Esophagus muscularis mucosa (tissue), 4 donors: ENCODE measurements around the gene DUT. TPM values are rescaled to one million over a fixed set of nuclear protein-coding genes. Genes with fewer than 3 reads are reported as not detected.

Source experiments
- DNase-seq: peaks from one replicate; pipeline ENCODE4 v3.0.0-alpha.2; 2017; ENCODE audit errors: extremely low spot score
- H3K27ac ChIP-seq, 4 donors: fragments of 200-600 bp; sonication (generic); replicated peaks in 1 of 4; 1 replicate in 3 of 4; 2 replicates in 1 of 4; pipeline ENCODE4 v1.5.1; 2016 to 2019; ENCODE audit warnings: mild to moderate bottlenecking in 1 of 4
- H3K27me3 ChIP-seq, 4 donors: fragments of 200-600 bp; sonication (generic); one replicate each; pipeline versions ENCODE4 v1.5.1 to v1.6.0; 2016 to 2019
- H3K36me3 ChIP-seq, 4 donors: fragments of 200-600 bp; sonication (generic); one replicate each; pipeline ENCODE4 v1.5.1; 2016 to 2019
- H3K4me1 ChIP-seq, 4 donors: fragments of 200-600 bp; sonication (generic); one replicate each; pipeline ENCODE4 v1.5.1; 2016 to 2019
- H3K4me3 ChIP-seq, 4 donors: fragments of 200-600 bp; sonication (generic); 1 replicate in 2 of 4; 2 replicates in 2 of 4; pipeline ENCODE4 v1.5.1; 2016 to 2019; ENCODE audit warnings: mild to moderate bottlenecking in 4 of 4, moderate library complexity in 1 of 4
- H3K9me3 ChIP-seq, 4 donors: fragments of 200-600 bp; sonication (generic); 1 replicate in 3 of 4; 2 replicates in 1 of 4; pipeline ENCODE4 v1.5.1; 2016 to 2019
- EP300 ChIP-seq: sonication (generic); formaldehyde crosslinking; IDR thresholded peaks from one replicate; pipeline ENCODE4 v1.6.1; 2017; ENCODE audit warnings: antibody characterized with exemption
- POLR2A ChIP-seq: fragments of 450-650 bp; IDR thresholded peaks from one replicate; pipeline ENCODE4 v1.6.1; 2017; ENCODE audit warnings: antibody characterized with exemption, moderate library complexity, mild to moderate bottlenecking, low read depth
- POLR2AphosphoS5 ChIP-seq, 2 donors: sonication (generic); formaldehyde crosslinking; IDR thresholded peaks; one replicate each; pipeline ENCODE4 v1.6.1; 2017; ENCODE audit warnings: antibody characterized with exemption in 2 of 2
- WGBS: methylation state at CpG from one replicate; pipeline ENCODE4 v1.1.5; 2018; 5-methylcytosine and 5-hydroxymethylcytosine counted together
- intact Hi-C: fragments of 100-400 bp; cut with DNase I; formaldehyde crosslinking; loops from one replicate; pipeline ENCODE4 v1.15.1; 2023
- total RNA-seq, 4 donors: library from RNA; depleted of rRNA; stranded (reverse); fragments of >200 nt; gene quantifications; one replicate each; pipeline versions ENCODE4 v1.1.0 to v1.2.1, GENCODE V29; 2016
- TF ChIP-seq, protein P1 (sequence below), 3 experiments: fragments of 200-600 bp in 2 of 3; fragments of 450-650 bp in 1 of 3; sonication (generic) in 2 of 3; IDR thresholded peaks; one replicate each; pipeline ENCODE4 v1.5.1; 2017 to 2019; ENCODE audit warnings: antibody characterized with exemption in 3 of 3, mild to moderate bottlenecking in 2 of 3, moderate library complexity in 1 of 3

The DUT gene
- total RNA-seq, 4 donors from 2014 or later, result 82.0 to 121 (median 92.8) TPM

- H3K27me3 ChIP-seq, result no peaks in the 10 kb centered on the region
- intact Hi-C loops, result no loop called here
- H3K27ac ChIP-seq, result no peak overlapping the region
- H3K36me3 ChIP-seq, result no peaks in the 10 kb centered on the region
- TF ChIP-seq POLR2AphosphoS5 (IDR thresholded peaks at IDR 0.05) (no peak), EP300 (no peak), POLR2A (no peak)
- TF ChIP-seq, protein P1, sequence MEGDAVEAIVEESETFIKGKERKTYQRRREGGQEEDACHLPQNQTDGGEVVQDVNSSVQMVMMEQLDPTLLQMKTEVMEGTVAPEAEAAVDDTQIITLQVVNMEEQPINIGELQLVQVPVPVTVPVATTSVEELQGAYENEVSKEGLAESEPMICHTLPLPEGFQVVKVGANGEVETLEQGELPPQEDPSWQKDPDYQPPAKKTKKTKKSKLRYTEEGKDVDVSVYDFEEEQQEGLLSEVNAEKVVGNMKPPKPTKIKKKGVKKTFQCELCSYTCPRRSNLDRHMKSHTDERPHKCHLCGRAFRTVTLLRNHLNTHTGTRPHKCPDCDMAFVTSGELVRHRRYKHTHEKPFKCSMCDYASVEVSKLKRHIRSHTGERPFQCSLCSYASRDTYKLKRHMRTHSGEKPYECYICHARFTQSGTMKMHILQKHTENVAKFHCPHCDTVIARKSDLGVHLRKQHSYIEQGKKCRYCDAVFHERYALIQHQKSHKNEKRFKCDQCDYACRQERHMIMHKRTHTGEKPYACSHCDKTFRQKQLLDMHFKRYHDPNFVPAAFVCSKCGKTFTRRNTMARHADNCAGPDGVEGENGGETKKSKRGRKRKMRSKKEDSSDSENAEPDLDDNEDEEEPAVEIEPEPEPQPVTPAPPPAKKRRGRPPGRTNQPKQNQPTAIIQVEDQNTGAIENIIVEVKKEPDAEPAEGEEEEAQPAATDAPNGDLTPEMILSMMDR (IDR thresholded peaks at IDR 0.05), result no peak
- H3K4me1 ChIP-seq, result no peaks in the 10 kb centered on the region
- H3K4me3 ChIP-seq, result no peak overlapping the region
- DNase-seq, result no peak
- 85% methylated on average over 4 of the region's 4 CpGs for WGBS
- H3K9me3 ChIP-seq, result no peaks in the 10 kb centered on the region
These were observed 49.0 kb downstream of the DUT start for GRCh38 chr15:48380198-48380597.

DNA sequence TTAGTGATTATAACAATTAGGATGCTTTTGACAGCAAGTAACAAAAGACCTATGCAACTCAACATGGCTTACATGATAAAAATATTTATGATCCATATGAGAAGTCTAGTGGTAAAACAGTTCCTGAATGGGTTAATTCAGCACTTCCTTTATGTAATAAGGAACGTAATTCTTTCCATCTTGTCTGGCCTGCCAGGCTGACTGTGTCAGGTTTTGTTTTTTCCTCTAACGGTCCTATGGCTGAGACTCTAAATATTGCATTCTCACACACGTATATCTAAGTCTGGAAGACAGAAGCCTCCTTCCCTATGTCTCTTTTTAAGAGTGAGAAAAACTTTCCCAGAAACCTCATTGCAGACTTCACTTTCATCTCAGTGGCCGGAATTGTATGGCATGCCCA is 50.6 kb downstream of the DUT start:
- no peak for TF ChIP-seq POLR2A
- TF ChIP-seq, protein P1 (IDR thresholded peaks at IDR 0.05), result no peak
- no peak for TF ChIP-seq POLR2AphosphoS5 (IDR thresholded peaks at IDR 0.05)
- no peak overlapping the region for H3K4me3 ChIP-seq
- 64% methylated on average over 4 of the region's 4 CpGs for WGBS
- no peaks in the 10 kb centered on the region for H3K4me1 ChIP-seq
- H3K36me3 ChIP-seq, result no peaks in the 10 kb centered on the region
- no peaks in the 10 kb centered on the region for H3K27me3 ChIP-seq
- intact Hi-C loops, result no loop called here
- H3K27ac ChIP-seq, result no peak overlapping the region
- no peak for DNase-seq
- H3K9me3 ChIP-seq, result no peaks in the 10 kb centered on the region

DNA sequence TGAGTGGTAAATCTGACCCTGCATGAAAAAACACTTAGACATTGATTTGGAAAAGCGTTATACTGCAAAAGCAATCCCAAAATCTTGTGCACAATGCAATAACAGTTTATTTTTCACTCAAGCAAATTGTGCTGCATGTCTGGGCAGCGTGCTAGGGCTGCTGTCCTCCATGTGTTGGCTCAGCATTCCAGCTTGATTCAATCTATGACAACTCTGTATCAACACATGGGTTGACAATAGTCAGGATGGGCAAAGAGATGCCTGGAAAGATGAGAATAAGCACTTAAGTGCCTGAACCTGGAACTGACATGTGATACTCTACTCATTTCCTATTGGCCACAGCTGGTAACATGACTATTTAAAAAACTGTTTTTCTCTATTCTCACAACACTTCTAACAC is 51.8 kb downstream of the DUT start:
- intact Hi-C loops, result no loop called here
- no peak for DNase-seq
- Histone ChIP-seq H3K36me3 (no peaks in the 10 kb centered on the region), H3K27ac (no peak overlapping the region), H3K4me3 (no peak overlapping the region), H3K9me3 (no peaks in the 10 kb centered on the region), H3K27me3 (no peaks in the 10 kb centered on the region), H3K4me1 (peaks cover 2 to 4% (median 3%) of the 10 kb centered on the region in 4 donors)
- WGBS, result 92% methylated on average over 2 of the region's 2 CpGs
- TF ChIP-seq POLR2AphosphoS5 (IDR thresholded peaks at IDR 0.05) (no peak), EP300 (no peak), POLR2A (no peak)
- TF ChIP-seq, protein P1 (IDR thresholded peaks at IDR 0.05), result no peak

- H3K4me3 ChIP-seq, result no peak overlapping the region
- intact Hi-C loops, result no loop called here
- peaks cover 8 to 20% (median 14%) of the 10 kb centered on the region in 4 donors for H3K4me1 ChIP-seq
- no peaks in the 10 kb centered on the region for H3K27me3 ChIP-seq
- no peak for TF ChIP-seq POLR2AphosphoS5 (IDR thresholded peaks at IDR 0.05)
- whole genome bisulfite sequencing, result 84% methylated on average over 3 of the region's 3 CpGs
- no peaks in the 10 kb centered on the region for H3K9me3 ChIP-seq
- H3K27ac ChIP-seq, result no peak overlapping the region
- H3K36me3 ChIP-seq, result no peaks in the 10 kb centered on the region
- no peak for DNase-seq
These were observed 53.4 kb downstream of the DUT start for GRCh38 chr15:48384616-48385015.

- 61% methylated on average over 4 of the region's 4 CpGs for WGBS
- TF ChIP-seq POLR2A, result no peak
- TF ChIP-seq POLR2AphosphoS5 (IDR thresholded peaks at IDR 0.05), result no peak
- TF ChIP-seq EP300, result no peak
- TF ChIP-seq, protein P1 (IDR thresholded peaks at IDR 0.05), result no peak
- intact Hi-C loops, result no loop called here
- Histone ChIP-seq H3K36me3 (no peaks in the 10 kb centered on the region), H3K27me3 (no peaks in the 10 kb centered on the region), H3K27ac (no peak overlapping the region), H3K4me3 (no peak overlapping the region), H3K9me3 (no peaks in the 10 kb centered on the region), H3K4me1 (peaks cover 8 to 26% (median 18%) of the 10 kb centered on the region in 4 donors)
- no peak for DNase-seq
These were observed 54.0 kb downstream of the DUT start for GRCh38 chr15:48385031-48385830.
